ENCODE results near the gene STUM. TPM values are rescaled to one million over a fixed set of nuclear protein-coding genes. Genes with fewer than 3 reads are reported as not detected.
A peak's percentile ranks its signal among the peaks of the same experiment; 100 is the strongest.

The STUM gene
- total RNA-seq, 1 donor = not detected

DNA sequence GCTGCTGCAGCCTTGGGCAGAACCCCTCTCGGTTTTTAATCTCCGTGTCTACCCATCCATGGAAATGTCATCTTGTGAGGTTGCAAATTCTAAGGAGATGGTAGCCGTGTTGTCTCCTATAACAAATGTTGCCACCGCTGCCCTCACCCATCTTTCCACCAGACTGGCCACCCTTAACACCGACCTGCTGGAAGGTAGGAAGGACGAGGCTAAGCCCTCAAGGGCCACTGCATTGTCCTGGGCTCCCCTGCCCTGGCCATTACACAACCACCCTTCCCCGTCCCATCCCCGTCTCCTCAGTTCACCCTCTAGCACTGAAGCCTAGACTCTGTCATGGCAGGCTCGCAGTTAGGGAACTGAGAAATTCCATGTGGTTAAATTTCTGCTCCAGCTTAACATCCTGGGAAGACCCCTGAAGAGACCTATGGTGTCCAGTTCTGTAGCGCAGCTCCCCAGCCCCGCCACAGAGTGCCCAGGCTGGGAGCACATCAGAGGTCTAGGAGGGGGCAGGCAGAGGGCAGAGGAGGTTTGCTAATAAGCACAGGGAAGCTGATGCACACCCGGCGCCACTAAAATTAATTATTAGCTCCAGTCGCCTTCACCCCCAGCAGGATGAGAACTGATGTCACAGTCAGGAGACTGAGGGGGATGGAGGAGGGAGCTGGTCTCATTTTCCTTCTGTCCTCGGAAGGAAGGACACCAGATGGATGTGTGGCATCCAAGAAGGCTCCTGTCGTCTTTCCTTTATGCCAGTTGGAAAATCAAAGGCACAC is 38.3 kb downstream of the STUM start:
- H3K4me3 ChIP-seq (ENCODE audit: low read depth, low read length) = no peak overlapping the region
- no peak for DNase-seq (ENCODE audit: low read depth)
- TF ChIP-seq, protein P1, sequence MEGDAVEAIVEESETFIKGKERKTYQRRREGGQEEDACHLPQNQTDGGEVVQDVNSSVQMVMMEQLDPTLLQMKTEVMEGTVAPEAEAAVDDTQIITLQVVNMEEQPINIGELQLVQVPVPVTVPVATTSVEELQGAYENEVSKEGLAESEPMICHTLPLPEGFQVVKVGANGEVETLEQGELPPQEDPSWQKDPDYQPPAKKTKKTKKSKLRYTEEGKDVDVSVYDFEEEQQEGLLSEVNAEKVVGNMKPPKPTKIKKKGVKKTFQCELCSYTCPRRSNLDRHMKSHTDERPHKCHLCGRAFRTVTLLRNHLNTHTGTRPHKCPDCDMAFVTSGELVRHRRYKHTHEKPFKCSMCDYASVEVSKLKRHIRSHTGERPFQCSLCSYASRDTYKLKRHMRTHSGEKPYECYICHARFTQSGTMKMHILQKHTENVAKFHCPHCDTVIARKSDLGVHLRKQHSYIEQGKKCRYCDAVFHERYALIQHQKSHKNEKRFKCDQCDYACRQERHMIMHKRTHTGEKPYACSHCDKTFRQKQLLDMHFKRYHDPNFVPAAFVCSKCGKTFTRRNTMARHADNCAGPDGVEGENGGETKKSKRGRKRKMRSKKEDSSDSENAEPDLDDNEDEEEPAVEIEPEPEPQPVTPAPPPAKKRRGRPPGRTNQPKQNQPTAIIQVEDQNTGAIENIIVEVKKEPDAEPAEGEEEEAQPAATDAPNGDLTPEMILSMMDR (IDR thresholded peaks at IDR 0.05; ENCODE audit: insufficient read depth, low read length) = no peak

GRCh38 chr1:226588484-226588883 is 39.9 kb downstream of the STUM start:
- peak; percentile 30 for DNase-seq (ENCODE audit: low read depth)
- H3K4me3 ChIP-seq (ENCODE audit: low read depth, low read length) = no peak overlapping the region
- TF ChIP-seq, protein P1 (IDR thresholded peaks at IDR 0.05; ENCODE audit: insufficient read depth, low read length) = no peak

GRCh38 chr1:226589008-226589733 is 40.6 kb downstream of the STUM start:
- TF ChIP-seq, protein P1 (IDR thresholded peaks at IDR 0.05; ENCODE audit: insufficient read depth, low read length) = no peak
- no peak for DNase-seq (ENCODE audit: low read depth)
- H3K4me3 ChIP-seq (ENCODE audit: low read depth, low read length) = no peak overlapping the region

GRCh38 chr1:226590614-226591013 is 42.0 kb downstream of the STUM start:
- H3K4me3 ChIP-seq (ENCODE audit: low read depth, low read length) = no peak overlapping the region
- no peak for DNase-seq (ENCODE audit: low read depth)
- TF ChIP-seq, protein P1 (IDR thresholded peaks at IDR 0.05; ENCODE audit: insufficient read depth, low read length) = no peak

GRCh38 chr1:226593541-226593940 is 45.0 kb downstream of the STUM start:
- TF ChIP-seq, protein P1 (IDR thresholded peaks at IDR 0.05; ENCODE audit: insufficient read depth, low read length) = no peak
- no peak for DNase-seq (ENCODE audit: low read depth)
- no peak overlapping the region for H3K4me3 ChIP-seq (ENCODE audit: low read depth, low read length)

GRCh38 chr1:226596531-226597165 is 48.1 kb downstream of the STUM start:
- TF ChIP-seq, protein P1 (IDR thresholded peaks at IDR 0.05; ENCODE audit: insufficient read depth, low read length) = no peak
- no peak for DNase-seq (ENCODE audit: low read depth)

More at GRCh38 chr1:226596531-226597165, 48.1 kb downstream of the STUM start:
- H3K4me3 ChIP-seq (ENCODE audit: low read depth, low read length) = no peak overlapping the region

Measured in fibroblast of the aortic adventitia (primary cell).